ENCODE data around the gene ANP32E. TPM values are rescaled to one million over a fixed set of nuclear protein-coding genes. Genes with fewer than 3 reads are reported as not detected.

The ANP32E gene
- total and polyA plus RNA-seq, 2 donors from 2014 or later = 22.1 to 41.7 TPM

DNA sequence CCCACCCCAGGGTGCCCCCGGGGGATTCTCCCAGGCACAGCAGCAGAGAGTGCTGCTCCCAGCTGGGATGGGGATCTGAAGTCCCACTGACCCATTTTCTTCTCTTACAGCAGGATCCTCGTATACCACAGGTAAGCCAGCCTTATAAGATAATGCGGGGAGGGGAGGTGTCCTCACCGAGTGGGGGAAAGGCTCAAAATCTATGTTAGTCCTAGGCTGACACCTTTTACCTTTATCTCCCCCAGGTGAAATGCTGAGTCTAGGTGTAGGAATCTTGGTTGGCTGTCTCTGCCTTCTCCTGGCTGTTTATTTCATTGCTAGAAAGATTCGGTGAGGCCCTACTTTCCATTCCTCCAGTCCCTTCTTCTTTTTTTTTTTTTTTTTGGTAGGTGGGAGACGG is 27.6 kb upstream of the ANP32E start:
- peaks cover 0 to 25% (median 16%) of the 10 kb centered on the region in 3 donors for H3K36me3 ChIP-seq (ENCODE audit: control insufficient read depth in 2 of 3, insufficient read depth in 3 of 3, low read length in 3 of 3)
- no peak for FAIRE-seq

DNA sequence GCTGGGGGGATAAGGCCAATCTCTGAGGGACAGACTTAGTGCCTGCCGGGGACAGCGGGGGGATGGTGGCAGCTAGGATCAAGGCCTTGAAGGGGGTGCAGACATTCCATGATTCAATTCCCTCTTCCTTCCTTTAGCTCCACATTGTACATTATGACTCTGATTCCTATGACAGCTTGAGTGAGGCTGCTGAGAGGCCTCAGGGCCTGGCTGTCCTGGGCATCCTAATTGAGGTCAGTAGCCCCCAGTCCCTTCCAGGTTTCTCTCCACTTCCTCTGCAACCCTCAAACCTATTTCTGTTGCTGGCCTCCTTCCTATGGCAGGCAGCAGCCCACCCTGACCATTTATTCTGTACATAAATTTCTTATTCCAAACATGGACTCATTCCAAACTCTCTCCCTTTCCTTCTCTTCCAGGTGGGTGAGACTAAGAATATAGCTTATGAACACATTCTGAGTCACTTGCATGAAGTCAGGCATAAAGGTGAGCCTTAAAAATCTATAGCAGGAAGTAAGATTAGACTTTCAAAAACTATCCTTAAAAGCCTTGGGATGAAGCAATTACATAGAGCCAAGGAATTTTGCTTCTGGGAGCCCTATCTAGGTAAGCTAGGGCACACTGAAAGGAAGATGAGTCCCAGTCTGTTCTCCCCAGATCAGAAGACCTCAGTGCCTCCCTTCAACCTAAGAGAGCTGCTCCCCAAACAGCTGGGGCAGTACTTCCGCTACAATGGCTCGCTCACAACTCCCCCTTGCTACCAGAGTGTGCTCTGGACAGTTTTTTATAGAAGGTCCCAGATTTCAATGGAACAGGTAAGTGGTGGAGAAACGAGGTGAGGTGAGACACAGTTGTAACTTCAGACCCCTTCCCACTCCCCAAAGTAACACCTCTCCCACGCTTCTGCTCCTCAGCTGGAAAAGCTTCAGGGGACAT is 26.7 kb upstream of the ANP32E start:
- Histone ChIP-seq H3K9ac (ENCODE audit: low read length in 3 of 3) (no peak overlapping the region), H3K27ac (ENCODE audit: low read depth in 2 of 2, low read length in 2 of 2) (no peak overlapping the region), H3K4me3 (ENCODE audit: low read length in 3 of 3) (no peak overlapping the region), H3K27me3 (ENCODE audit: control insufficient read depth, insufficient read depth, low read length) (no peaks in the 10 kb centered on the region), H3K36me3 (ENCODE audit: control insufficient read depth in 2 of 3, insufficient read depth in 3 of 3, low read length in 3 of 3) (peaks cover 0 to 25% (median 16%) of the 10 kb centered on the region in 3 donors), H3K9me3 (ENCODE audit: control insufficient read depth in 2 of 3, insufficient read depth in 1 of 3, low read length in 3 of 3) (no peaks in the 10 kb centered on the region), H3K4me1 (ENCODE audit: control insufficient read depth in 2 of 3, insufficient read depth in 2 of 3, low read depth in 1 of 3, low read length in 3 of 3) (peaks cover 5 to 16% (median 12%) of the 10 kb centered on the region in 3 donors)
- no peak for FAIRE-seq
- TF ChIP-seq, protein P1, sequence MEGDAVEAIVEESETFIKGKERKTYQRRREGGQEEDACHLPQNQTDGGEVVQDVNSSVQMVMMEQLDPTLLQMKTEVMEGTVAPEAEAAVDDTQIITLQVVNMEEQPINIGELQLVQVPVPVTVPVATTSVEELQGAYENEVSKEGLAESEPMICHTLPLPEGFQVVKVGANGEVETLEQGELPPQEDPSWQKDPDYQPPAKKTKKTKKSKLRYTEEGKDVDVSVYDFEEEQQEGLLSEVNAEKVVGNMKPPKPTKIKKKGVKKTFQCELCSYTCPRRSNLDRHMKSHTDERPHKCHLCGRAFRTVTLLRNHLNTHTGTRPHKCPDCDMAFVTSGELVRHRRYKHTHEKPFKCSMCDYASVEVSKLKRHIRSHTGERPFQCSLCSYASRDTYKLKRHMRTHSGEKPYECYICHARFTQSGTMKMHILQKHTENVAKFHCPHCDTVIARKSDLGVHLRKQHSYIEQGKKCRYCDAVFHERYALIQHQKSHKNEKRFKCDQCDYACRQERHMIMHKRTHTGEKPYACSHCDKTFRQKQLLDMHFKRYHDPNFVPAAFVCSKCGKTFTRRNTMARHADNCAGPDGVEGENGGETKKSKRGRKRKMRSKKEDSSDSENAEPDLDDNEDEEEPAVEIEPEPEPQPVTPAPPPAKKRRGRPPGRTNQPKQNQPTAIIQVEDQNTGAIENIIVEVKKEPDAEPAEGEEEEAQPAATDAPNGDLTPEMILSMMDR (IDR thresholded peaks at IDR 0.05; ENCODE audit: borderline replicate concordance, extremely low read depth, insufficient read depth) = no peak
- intact Hi-C loops (cut with DNase I) = no loop called here
- no peak for DNase-seq

More for the DNA sequence above, 27.6 kb upstream of the ANP32E start:
- H3K27ac ChIP-seq (ENCODE audit: low read depth in 2 of 2, low read length in 2 of 2) = no peak overlapping the region
- no peaks in the 10 kb centered on the region for H3K27me3 ChIP-seq (ENCODE audit: control insufficient read depth, insufficient read depth, low read length)
- H3K4me1 ChIP-seq (ENCODE audit: control insufficient read depth in 2 of 3, insufficient read depth in 2 of 3, low read depth in 1 of 3, low read length in 3 of 3) = peaks cover 5 to 19% (median 18%) of the 10 kb centered on the region in 3 donors
- no peak overlapping the region for H3K4me3 ChIP-seq (ENCODE audit: low read length in 3 of 3)
- DNase-seq = no peak
- TF ChIP-seq, protein P1 (IDR thresholded peaks at IDR 0.05; ENCODE audit: borderline replicate concordance, extremely low read depth, insufficient read depth) = no peak
- intact Hi-C loops (cut with DNase I) = no loop called here
- no peak overlapping the region for H3K9ac ChIP-seq (ENCODE audit: low read length in 3 of 3)
- H3K9me3 ChIP-seq (ENCODE audit: control insufficient read depth in 2 of 3, insufficient read depth in 1 of 3, low read length in 3 of 3) = no peaks in the 10 kb centered on the region

DNA sequence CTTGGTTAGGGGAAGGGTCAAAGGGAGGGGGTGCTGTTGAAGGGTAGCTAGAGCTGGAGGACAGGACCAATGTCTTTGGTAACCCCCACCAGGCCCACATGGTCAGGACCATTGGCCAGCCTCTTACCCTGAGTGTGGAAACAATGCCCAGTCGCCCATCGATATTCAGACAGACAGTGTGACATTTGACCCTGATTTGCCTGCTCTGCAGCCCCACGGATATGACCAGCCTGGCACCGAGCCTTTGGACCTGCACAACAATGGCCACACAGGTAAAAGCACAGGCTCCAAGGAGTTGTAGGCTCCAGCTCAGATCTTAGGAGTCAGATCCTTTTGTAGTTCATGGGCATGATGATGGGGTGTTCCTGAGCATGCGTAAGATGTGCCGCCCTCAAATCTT is 25.5 kb upstream of the ANP32E start:
- no peak overlapping the region for H3K27ac ChIP-seq (ENCODE audit: low read depth in 2 of 2, low read length in 2 of 2)
- intact Hi-C loops (cut with DNase I) = no loop called here
- H3K36me3 ChIP-seq (ENCODE audit: control insufficient read depth in 2 of 3, insufficient read depth in 3 of 3, low read length in 3 of 3) = peaks cover 0 to 15% (median 14%) of the 10 kb centered on the region in 3 donors
- H3K9ac ChIP-seq (ENCODE audit: low read length in 3 of 3) = no peak overlapping the region
- peaks cover 1 to 11% (median 11%) of the 10 kb centered on the region in 3 donors for H3K4me1 ChIP-seq (ENCODE audit: control insufficient read depth in 2 of 3, insufficient read depth in 2 of 3, low read depth in 1 of 3, low read length in 3 of 3)
- TF ChIP-seq, protein P1 (IDR thresholded peaks at IDR 0.05; ENCODE audit: borderline replicate concordance, extremely low read depth, insufficient read depth) = no peak
- no peaks in the 10 kb centered on the region for H3K9me3 ChIP-seq (ENCODE audit: control insufficient read depth in 2 of 3, insufficient read depth in 1 of 3, low read length in 3 of 3)
- no peaks in the 10 kb centered on the region for H3K27me3 ChIP-seq (ENCODE audit: control insufficient read depth, insufficient read depth, low read length)
- FAIRE-seq (no peak), DNase-seq (no peak)
- H3K4me3 ChIP-seq (ENCODE audit: low read length in 3 of 3) = no peak overlapping the region

Measured in kidney (tissue), 14 donors.